HG02884 (cell line): ENCODE measurements around the gene DENND1A.
A peak's percentile ranks its signal among the peaks of the same experiment; 100 is the strongest.
"Not testable (repeated sequence)": the region's sequence is repeated elsewhere in the genome, so short reads cannot be mapped to it uniquely, and the experiment has no call there.

Source experiments
- ATAC-seq: cut with Tn5 transposase; IDR thresholded peaks from one replicate; pipeline ENCODE4 v1.9.1; 2021; ENCODE audit warnings: mild to moderate bottlenecking, moderate library complexity; ENCODE audit not compliant: unreplicated experiment

DENND1A gene

DNA sequence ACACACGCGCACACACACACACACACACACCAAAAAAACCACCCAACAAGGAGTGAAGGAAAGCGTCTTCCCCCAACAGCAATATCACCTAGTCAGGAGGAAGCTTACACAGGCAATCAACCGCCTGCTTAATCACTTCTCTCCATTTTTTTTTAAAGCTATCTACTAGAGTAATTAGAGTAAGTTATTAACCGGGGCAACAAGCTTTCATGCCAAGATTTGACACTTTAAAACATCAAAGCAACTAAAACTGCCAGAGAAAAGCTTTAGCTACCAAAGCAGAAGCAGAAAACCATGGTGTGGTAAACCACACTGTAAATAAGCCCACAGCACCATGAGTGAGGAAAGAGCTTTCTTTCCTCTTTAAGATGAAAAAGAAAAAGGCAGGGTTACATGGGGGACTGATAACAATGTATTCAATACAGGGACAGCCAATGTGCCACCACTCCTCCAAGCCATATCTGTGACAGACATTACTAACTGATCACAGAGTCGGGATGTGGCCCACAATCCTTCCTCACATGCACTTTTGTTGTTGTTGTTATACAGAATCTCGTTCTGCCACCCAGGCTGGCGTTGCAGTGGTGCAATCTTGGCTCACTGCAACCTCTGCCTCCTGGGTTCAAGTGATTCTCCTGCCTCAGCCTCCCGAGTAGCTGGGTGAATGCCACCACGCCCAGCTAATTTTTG, 291.8 kb downstream of the DENND1A start:
- ATAC-seq = no peak

DNA sequence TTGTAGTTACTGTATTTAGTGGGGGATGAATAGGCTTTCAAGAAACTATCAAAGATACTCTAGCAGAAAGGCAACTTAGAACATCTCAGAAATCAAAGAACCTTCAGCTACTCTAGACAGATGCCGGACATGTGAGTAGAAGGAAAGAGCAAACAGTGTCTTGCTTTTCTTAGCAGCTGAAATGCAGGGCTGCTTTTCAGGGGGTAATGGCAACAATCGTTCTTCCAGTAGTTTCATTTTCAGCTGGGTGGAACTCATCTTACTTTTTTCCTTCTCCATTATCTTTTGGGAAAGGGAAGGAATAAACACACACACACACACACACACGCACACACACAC, 292.4 kb downstream of the DENND1A start:
- ATAC-seq = no peak

GRCh38 chr9:123636805-123637204, 293.1 kb downstream of the DENND1A start:
- ATAC-seq = not testable (repeated sequence)

- no peak for ATAC-seq
Observed at GRCh38 chr9:123631862-123632261, 298.1 kb downstream of the DENND1A start.

GRCh38 chr9:123630233-123630632, 299.7 kb downstream of the DENND1A start:
- ATAC-seq = no peak

DNA sequence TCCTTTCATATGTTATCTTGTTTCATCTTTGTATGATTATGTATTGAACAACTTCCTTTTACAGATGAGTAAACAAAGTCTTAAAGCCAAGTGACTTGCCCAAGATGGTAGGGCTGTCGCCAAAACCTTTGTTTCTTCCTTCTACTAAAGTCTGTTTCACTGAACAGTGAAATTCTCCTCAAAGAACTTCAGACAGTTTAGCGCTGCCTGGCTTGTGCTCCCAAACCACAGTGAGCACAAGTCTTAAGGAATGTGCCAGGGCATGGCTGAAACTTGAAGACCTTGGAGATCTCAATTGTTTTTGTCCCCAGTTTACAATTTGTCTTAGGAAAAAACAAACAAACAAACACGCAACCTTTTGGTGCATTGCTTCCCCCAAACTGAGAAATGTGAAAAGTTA, 300.4 kb downstream of the DENND1A start:
- ATAC-seq = no peak

GRCh38 chr9:123622711-123623241, 307.1 kb downstream of the DENND1A start:
- no peak for ATAC-seq

DNA sequence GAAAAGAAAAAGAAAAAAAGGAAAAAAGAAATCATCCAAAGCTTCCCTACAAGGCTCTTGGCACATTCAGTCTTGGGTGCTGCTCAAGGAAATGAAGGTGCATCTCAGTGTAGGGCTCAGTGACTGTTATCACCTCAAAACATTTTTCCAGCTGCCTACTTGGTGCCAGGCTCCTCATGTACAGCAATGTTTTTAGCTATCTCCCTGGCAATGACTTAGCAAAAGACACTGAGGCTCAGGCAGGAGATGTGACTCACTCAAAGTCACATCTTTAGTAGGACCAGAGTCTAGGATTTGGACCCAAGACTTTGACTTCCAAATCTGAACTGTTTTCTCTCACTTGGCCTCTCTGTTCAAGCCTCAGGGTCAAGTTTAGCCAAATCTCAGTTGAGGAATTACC, 309.7 kb downstream of the DENND1A start:
- no peak for ATAC-seq

DNA sequence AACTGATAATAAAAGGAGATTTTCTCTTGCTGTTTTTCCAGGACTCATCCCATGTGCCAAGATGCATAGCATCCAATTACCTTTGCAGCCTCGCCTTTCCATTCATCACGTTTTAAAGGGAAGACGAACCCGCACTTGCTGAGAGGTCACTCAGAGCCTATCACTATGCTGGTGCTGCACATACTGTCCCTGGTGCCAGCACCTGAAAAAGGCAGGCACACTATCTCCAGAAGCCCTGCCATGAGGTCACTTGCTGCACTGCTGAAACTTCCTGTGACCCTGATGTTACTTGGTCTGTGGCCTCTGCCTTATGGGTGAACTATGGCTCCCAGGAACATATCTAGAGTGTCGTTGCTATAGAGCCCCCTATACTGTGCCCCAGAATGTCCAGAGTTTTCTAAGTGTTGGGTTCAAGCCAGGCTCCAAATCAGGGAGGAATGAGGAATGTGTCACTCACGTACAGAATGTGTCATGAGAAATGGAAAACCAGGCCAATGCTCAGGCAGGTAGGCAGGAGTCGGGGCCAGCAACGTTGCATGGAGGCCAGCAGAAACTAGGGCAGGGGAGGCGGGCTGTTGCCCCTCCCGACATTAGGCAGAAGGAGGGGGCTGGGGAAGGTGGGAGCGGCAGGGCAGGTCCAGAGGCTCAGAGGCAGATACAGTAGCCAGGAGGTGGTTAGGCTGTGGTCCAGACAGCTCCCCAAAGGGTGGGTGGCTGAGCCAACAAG, 311.8 kb downstream of the DENND1A start:
- ATAC-seq = no peak

- ATAC-seq = no peak
Observed at GRCh38 chr9:123617286-123617685, 312.6 kb downstream of the DENND1A start.

GRCh38 chr9:123616707-123617106, 313.2 kb downstream of the DENND1A start:
- ATAC-seq = no peak

DNA sequence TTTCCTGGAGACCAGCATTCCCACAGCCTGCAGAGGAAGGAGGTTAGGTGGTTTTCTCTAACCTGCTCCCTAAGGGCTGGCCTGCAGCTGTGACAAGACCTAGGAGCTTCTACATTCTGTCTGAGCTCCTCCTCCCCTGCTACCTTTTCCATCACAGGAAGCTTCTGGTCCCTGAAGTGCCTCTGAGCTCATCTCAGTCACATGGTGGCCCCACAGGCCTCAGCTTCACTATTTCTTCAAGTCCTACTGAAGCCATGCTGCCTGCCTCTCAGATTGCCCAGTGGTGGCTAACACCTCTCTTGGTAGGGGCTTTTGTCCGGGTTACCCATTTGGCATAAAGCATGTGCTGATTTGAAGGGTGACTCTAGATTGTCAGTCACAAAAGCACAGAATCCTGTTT, 314.5 kb downstream of the DENND1A start:
- no peak for ATAC-seq

DNA sequence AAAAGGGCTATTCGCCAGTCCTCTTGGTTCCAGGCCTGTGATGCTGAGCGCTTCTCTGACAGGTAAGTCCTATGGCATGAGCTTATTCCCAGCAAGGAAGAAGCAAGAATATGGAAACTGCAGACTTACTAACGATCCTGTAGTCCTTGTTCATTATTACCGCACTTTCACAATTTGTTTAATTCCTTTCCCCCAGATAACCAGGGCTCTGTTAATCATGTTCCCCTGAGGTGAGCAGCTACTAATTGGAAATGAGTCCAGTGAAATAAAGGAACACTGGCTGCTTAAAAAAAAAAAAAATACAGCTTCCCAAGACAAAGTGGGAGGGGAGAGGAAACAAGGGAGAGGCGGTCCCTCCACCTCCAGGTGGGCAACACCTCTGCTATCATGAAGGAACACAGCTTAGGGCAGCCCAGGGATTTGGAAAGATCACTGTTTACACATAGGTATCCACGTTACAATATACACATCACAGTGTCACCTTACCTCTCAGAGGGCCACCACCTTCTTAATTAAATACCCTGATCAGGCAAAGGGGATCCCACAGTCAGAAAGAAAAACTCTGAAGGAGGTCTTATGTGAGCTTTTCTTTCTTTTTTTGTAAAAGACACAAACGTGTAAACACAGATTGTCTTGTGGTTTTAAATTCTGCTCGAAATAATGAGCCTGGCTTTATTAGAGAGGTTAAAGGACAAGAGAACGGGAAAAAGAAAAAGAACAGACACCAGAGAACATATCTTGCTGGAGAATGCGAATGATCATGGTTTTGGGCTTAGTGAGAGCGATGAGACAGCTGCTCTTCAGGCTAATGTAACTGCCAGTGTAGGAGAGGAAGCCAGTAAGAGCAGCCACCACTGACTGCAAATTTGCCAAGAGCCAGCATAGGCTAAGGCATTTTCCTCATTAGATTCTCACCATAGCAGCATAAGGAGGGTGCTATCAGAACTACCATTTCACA, 315.3 kb downstream of the DENND1A start:
- no peak for ATAC-seq

DNA sequence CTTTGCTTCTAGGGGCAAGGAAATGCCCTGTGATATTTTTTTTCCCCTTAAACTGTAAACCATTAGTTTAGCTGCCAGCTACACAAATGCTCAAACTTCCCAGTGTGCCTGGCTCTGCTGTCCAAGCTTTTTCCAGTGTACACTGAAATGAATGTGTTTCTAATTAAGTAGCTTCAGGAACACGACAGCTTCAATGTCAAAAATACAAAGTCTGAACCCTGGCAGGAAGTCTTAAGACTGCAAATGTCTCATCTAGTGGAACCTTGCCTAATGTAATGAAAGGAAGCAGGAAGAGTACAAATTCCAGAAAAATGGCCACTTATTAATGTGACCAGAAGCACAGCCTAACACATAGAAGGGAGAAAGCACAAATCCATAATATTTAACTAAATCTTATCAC, 318.7 kb downstream of the DENND1A start:
- ATAC-seq = no peak

- no peak for ATAC-seq
Observed at GRCh38 chr9:123609844-123610243, 320.1 kb downstream of the DENND1A start.

DNA sequence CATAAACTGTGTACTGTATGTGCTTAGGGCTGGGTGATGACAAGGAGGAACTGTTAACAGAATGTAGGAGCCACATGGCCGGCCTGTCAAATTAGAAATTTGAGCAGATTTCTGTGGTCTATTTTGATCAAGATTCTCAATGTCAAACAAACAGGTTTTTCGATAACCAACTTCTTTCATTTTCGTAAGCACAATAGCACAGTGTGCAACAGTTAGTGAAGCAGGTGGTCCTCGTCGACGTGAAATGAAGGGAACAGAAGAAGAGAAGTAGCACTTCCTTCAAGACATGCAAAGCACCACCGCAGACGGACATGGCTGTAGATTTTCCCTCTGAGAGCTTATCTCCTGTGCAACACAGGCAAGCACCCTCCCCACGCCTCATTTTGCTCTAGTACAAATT, 321.8 kb downstream of the DENND1A start:
- peak; percentile 95 for ATAC-seq

DNA sequence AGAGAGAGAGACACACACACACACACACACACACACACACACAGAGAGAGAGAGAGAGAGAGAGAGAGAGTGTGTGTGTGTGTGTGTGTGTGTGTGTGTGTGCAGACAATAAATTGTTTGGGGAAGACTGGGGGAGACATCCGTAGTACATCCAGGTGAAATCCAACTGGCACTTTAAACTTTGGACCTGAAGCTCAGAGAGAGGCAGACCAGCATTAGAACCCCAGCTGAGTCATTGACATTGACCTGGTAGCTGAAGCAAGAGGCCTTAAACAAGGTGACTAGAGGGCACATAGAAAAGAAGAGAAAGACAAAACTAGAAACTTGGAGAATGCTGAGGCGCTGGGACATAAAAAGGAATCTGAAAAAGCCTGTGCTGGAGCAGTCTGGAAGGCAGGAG, 322.4 kb downstream of the DENND1A start:
- ATAC-seq = no peak

- ATAC-seq = no peak
Observed at GRCh38 chr9:123606141-123606540, 323.8 kb downstream of the DENND1A start.

DNA sequence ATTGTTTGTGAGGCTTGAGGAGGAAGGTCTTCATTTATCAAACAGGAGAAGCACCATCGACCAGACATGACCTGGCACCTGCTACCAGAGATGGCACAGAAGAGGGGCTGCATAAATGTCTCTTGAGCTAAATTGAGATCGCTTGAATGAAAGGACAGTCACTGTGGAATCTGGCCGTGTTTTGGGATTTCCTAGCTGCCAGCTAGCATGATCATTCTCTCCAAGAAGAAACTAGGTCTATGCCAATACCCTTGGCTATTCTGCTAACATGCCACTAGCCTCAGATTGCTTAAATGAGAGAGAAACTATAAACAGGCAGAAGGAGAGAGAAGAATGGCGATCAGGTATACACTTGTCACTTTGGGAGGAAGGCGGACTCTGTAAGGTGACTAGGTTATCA, 324.6 kb downstream of the DENND1A start:
- ATAC-seq = no peak

DNA sequence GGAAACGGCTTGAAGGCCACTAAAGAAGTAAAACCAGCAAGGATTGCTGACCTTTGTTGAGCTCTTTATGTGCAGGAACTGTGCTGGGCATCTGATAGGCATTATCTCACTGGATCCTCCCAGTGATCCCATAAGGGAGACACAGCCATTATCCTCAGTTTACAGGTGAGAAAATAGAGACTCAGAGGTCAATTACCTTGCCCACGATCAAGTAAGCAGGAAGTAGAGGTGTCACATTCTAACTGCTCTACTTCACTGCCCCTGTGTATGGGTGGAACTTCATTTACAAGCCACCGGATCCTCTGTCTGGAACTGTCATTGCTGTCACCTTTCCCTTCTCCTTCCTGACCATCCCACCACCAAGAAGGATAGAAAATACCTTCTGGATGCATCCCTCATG, 325.1 kb downstream of the DENND1A start:
- ATAC-seq = no peak

DNA sequence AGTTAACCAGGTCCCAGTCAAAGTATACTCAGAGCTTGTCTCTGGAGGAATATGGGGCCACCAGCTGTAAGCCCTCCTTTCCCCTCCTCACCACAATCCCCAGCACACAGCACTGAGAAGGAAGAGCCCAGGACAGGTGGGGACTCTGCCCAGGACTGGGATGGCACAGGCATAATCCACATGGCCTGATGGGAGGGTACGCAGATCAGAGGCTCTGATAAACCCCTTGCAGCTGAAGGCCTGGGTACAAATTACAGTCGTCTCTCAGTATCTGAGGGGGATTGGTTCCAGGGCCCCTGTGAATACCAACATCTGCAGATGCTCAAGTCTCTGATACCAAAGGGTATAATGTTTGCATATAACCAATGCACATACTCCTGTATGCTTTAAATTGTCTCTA, 328.1 kb downstream of the DENND1A start:
- no peak for ATAC-seq
